GM21723 (cell line): Measurements from ENCODE around the gene COX19.

Experiments
- ATAC-seq: cut with Tn5 transposase; IDR thresholded peaks from one replicate; pipeline ENCODE4 v1.9.1; 2021; ENCODE audit warnings: mild to moderate bottlenecking, moderate library complexity; ENCODE audit not compliant: unreplicated experiment

The COX19 gene, protein sequence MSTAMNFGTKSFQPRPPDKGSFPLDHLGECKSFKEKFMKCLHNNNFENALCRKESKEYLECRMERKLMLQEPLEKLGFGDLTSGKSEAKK

DNA sequence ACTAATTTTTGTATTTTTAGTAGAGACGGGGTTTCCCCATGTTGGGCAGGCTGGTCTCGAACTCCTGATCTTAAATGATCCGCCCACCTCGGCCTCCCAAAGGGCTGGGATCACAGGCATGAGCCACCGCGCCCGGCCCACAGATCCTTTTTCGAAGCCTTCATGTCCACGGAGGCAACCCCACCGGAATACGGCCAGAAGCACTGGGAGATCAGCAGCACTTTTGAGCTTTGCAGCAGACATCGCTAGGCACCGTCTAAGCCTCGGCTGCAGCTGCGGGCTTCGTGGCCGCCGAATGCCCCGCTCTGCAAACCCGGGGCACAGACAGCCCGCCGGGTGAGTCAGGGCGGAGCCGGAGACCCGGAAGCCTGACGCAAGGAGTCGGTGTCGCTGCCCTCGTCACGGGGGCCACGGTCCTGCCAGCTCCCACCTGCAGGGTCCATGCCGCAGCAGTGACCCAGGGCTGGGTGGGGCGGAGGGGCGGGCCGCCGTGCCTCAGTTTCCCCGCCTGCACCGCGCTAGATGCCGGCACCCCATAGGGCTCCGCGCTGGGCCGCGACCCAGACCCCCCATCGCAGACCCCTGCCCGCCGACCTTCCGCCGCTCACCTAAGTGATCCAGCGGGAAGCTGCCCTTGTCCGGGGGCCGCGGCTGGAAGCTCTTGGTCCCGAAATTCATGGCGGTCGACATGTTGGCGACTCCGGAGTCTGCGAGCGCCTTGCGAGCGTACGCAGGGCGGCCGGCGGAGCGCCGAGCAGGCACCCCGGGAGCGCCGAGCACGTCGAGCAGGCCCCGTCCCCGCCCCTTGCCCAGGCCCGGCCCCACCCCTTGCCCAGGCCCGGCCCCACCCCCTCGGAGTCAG lies at the start of gene COX19:
COX19 (minus strand) TSS at position 730 of the 862 bp plus-strand sequence; CDS start at position 690, 40 bp downstream.
- ATAC-seq: peak; percentile 83

DNA sequence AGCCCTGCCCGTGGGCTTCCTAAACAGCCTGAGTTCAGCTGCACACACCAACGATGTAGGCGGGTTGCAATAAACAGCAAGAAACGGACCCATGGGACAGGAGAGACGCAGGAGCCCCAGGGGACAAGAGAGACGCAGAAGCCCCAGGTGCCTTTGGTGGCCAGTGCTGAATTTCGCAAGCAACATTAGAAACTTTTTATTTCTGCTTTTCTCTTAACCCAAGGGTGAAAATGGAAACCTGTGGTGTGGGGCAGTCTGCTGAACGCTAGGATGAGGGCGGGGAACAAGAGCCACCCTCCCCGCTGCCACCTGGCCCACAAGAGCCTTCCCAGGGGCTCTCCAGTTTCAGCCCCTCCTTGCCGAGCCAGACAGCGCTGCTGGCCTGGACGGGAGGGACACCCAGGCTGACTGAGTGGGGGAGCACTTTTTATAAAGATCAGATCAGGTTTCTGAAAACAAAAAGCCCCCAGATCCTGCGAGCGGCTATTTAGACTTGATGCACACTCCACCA lies 49.0 kb upstream of the COX19 start:
- ATAC-seq: peak; percentile 71

DNA sequence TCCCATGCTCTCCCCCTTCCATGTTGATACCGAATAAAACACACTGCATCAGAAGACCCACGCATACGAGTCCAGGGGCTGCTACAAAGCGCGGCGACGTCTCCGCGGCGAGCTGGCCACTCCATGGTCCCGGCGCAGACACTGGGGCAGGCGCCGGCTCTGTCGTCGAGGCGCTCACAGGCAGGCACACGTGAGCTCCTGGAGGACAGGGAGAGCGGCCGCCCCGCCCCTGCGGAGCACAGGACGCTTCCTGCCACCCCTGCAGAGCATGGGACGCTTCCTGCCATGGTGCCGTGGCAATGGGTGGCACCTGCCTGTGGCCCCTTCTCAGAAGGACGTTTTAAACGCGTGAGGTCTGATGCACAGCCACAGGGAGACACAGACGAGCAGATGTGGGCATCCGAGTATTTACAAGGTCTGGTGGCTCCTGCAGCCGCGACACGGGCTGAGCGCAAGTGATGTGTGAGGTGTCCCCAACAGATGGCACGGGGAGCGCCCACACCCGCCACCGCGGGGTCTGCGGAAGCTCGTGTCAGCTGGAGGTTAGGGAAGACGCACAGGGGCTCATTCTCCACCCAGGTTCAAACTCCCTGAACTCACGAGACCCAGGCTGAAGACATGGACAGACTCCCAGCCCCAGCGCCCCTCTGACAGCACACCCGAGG lies 47.6 kb upstream of the COX19 start:
- no peak for ATAC-seq

DNA sequence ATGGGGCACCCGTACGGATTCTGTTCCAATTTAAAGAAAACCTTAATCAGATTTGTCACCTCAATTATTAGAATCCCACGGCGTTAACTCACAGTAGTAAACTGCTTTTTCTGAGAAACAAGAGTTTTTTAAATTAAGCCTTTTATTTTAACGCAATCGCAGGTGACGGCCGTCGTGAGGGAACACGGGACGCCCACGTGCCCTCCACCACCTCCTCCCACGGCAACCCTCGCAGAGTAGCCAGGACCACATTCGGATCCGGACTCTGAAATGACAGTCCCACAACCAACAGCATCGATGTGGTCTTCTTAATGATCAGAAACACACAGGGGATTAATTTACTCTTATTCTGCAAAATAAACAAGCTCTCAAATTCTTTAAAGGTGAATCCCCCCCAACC lies 47.0 kb upstream of the COX19 start:
- ATAC-seq: no peak

DNA sequence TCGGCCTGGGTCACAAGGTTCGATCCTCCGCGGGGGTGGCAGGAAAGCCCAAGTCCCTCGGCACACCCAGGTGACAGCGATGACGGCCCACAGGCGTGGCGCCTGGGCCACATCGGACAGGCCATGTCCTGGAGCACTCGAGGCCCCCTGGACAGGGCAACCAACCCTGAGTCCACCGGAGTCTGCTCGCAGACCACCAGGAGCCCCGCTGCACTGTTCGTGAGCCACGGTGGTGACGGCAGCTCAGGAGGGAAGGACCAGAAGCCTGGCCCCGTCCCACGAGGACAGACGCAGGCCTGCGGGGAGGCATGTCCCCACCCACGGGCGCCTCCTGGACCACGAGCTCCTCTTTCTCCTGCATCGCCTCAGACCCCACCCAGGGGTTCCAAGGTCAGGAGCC lies 46.6 kb upstream of the COX19 start:
- no peak for ATAC-seq

DNA sequence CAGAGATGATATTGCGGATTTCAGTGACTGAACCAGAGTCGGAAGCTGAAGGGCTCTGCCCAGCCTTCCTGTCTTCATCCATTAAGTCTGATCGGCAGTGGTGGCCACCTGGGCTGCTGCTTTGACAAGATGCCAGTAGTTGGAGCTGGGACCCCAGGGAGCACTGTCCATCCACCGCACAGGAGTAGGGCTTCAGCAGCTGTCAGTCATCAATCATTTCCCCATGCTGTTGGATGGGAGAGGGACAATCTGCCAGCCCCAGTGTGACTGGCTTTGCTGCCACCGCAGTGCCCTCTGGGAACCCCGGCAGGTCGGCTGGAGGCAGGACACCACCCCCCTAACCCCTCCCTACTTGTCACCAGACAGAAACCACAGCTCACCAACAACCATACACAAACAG lies 46.0 kb upstream of the COX19 start:
- no peak for ATAC-seq

DNA sequence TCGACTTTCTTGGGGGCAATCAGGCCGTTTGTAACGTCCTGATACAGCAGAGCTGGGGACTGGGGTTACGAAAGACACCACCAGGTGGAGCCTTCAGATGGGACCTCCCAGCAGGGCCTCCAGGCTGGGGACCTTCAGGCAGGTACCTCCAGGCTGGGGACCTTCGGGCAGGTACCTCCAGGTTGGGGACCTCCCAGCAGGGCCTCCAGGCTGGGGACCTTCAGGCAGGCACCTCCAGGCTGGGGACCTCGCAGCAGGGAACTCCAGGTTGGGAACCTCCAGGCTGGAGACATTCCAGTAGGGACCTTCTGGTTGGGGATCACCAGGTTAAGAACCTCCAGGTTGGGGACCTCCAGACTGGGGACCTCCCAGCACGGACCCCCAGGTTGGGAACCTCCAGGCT lies 45.5 kb upstream of the COX19 start:
- no peak for ATAC-seq

DNA sequence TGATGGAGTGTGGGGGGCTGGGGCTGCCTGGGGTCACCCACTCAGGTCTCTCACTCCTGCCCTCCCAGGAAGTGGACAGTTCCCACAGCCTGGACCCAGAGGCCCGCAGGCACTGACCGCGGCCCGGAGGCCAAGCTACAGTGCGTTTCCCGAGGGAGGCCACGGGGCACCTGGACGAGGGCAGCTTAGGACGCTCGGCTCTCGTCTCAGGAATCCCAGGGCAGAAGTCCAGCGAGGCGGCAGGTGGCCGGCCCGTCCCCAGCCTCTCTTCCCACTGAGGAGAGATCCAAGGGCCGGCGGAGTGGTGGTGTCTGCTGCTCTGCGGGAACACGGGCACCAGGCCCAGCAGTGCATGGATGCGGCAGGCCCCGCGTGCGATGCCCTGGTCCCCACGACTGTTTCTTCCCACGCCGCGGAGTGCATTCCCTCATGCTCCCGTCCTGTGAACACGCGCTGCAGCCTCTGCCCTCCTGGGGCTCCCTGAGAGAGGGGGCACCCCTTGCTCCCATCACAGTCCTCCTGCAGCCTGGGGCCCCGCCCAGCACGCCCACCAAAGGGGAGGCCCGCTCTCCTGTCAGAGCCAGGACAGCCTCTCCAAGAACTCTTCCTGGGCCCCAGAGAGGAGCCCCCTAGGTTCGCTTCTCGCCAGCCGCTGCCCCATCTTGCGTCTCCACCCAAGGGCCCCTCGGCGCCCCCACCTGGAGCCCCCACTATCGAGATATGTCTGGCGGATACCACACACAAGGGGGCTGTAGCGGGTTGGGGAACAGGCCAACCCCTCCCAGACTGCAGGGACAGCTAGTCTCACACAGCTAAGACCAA lies 44.7 kb upstream of the COX19 start:
- ATAC-seq: no peak

DNA sequence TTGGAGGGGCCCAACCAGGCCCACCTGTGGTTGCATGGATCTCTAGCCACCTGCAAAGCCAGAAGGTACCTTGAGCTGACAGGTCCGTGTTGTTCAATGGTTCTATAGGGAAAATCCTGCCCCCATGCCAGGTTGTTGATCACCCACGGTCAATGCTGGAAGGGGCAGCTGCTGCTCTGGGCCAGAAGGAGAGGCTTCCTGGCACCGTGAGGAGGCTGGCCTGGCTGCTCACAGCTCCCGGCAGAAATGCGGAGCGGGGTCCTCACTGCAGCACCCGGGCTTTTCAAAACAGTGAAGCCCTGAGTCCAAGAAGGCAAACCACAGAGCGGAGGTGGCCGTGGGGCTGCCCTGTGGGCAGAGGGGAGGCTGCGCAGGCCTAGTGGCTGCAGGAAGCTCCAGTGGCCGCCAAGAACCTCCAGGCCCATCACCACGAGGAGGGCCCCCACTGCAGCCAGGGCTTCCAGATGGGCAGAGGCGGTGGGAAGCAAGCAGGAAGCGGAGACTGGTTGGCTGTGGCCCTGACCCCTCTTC lies 44.0 kb upstream of the COX19 start:
- no peak for ATAC-seq

DNA sequence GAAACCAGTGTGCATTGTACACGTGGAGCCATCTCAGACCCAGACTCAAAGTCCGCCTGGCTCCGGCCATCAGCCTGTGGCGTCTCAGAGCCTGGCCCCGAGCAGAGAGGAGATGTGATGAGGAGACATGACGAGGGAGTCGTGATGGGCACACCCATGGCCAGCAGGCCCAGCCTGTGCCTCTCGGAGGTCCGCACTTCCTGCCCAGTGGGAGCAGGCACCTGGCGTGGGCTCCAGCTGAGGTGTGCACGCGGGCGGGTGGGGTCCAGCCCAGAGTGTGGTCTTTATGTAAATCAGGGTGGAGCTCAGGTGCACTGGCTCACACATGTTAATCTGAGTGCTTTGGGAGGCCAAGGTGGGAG lies 43.0 kb upstream of the COX19 start:
- no peak for ATAC-seq

DNA sequence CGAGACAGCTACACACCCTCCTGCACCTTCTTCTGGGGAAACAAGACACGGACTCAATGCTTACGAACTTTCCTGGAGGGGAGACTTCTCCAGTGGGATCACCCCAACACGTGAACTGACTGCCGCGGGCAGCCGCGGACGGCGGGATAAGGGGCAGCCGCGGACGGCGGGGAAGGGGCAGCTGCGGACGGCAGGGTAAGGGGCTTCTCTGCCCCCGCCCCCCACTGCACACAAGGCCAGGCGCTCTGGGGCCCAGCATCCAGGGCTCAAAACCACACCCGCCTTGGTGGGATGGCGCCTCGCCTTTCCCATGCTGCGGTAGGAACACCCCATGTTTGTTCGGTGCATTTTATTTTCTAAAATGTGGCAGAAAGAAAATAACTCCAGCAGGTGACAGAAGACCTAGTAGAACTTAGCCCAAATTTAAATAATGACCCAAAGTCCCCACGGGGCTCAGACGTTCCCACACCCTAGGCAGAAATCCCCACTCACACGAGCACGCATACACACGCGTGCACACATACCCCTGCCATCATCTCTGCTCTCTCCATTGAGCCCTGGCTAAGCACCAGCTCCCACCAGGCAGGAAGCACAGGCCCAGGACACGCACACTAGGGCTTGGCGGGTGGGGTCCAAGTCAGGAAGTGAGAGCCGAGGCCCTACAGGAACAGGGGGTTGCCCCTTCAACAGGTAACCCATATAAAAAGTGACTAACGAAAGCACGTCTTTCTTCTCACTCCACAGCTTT lies 42.4 kb upstream of the COX19 start:
- no peak for ATAC-seq

DNA sequence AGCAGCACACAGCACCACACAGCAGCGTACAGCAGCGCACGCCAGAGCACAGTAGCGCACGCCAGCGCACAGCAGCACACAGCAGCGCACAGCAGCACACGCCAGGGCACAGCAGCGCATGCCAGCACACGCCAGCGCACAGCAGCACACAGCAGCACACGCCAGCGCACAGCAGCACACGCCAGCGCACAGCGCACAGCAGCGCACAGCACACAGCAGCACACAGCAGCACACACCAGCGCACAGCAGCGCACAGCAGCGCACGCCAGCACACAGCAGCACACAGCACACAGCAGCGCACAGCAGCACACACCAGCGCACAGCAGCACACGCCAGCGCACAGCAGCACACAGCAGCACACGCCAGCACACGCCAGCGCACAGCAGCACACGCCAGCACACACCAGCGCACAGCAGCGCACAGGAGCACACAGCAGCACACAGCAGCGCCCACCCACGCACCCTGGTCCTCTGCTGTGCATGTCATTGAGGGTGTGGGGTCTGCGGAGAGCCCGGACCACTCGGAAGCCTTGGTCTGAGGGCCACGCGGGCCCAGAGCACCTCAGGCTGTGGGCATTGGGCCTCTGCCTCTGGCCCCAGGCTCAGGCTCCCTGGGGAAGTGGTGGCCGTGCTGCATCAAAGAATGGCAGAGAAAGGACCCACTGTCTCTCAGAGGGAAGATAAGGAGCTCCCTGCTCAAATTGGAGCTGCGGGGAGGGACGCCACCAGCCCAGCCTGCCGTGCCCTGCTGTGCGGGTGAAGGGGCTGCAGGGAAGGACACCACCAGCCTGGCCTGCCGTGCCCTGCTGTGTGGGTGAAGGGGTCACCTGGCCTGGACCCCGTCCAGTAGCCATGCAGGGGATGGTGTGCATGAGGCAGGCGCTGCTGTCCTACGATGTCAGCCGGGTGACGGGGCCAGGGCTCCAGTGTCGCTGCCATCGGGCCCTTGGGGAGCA lies 41.5 kb upstream of the COX19 start:
- ATAC-seq: no peak

DNA sequence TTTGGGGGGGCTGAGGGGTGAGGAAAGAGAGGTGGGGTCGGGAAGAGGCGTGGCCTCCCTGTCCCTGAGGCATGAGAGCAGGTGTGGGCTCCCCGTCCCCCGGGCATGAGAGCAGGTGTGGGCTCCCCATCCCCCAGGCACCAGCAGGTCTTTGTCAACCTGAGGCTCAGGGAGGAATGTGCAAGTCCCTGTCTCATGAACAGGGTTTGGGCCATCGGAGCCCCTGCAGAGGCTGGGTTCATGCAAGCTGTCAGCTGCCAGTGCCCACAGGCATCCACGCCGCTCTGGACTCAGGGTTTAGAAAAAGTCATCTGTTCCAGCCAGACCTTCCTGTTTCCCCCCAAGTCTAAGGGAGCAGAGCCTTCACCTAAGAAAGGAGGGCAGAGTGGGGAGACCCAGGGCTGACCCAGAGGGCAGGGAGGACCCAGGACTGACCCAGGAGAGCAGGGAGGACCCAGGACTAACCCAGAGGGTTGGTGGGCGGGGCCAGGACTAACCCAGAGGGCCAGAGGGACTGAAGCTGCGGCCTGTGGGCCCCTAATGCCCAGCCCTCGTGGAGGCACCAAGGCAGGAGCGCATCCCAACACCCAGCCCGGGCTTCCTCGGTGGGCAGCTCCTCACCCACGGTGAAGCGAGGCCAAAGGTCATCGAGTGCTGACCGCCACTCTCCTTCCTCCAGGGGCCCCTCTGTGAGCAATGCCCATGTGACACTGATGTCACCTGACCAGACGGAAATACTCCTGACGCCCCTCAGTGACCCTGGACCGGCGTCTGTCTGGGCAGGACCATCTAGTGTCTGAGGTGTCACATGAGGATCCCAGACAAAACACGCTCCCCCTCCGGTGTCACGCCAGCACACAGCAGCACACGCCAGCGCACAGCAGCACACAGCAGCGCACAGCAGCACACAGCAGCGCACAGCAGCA lies 40.1 kb upstream of the COX19 start:
- no peak for ATAC-seq

DNA sequence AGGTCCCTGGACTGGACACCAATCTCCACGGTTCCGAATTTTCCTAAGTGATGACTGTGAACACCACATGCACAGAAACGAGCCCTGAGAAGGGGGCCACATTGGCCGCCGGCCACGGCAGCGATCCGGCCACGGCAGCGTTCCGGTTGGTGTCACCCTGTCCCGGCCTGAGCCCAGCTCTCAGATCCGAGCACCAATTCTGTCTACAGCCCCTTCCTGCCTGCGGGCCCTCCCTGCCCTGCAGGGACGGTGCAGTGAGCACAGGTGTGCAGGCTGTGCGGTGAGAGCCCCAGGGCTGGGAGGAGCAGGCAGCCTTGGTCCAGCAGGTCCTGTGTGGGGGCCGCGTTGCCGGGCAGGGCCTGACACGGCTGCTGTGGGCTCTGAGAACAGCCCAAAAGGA lies 39.3 kb upstream of the COX19 start:
- ATAC-seq: no peak

DNA sequence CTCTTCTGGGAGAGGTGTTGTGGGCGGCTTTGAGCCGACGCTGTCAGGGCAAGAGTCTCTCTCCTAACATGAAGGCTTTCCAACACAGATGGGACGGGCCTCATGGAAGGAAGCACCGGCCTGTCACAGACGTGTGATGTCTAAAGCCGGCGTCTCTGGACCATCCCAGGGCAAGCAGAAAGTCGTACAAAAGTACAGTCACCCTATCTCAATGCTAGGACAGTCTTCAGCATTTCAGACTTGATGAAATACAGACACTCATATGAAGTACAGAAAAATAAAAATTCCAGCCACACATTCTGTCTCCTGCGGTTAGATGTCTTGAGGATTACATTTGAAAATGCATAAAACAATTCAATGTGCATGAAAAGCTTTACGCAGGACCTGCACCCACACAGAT lies 38.2 kb upstream of the COX19 start:
- ATAC-seq: no peak

DNA sequence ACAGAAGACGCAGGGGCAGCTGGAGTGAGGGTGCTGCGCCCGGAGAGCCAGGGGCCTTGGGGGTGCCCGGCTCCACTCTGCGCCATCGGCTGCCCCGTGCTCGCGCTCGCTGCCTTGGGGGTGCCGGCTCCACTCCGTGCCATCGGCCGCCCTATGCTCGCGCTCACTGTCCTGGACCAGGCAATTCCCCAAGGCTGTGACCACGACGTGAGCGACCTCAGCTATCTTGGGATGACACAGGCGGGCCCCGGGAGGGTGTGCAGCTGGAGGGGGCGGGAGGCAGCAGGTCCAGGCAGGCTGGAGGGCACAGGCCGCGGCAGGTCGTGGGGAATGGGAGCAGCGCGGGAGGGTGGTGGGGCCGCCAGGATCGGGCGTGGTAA lies 37.4 kb upstream of the COX19 start:
- ATAC-seq: no peak

DNA sequence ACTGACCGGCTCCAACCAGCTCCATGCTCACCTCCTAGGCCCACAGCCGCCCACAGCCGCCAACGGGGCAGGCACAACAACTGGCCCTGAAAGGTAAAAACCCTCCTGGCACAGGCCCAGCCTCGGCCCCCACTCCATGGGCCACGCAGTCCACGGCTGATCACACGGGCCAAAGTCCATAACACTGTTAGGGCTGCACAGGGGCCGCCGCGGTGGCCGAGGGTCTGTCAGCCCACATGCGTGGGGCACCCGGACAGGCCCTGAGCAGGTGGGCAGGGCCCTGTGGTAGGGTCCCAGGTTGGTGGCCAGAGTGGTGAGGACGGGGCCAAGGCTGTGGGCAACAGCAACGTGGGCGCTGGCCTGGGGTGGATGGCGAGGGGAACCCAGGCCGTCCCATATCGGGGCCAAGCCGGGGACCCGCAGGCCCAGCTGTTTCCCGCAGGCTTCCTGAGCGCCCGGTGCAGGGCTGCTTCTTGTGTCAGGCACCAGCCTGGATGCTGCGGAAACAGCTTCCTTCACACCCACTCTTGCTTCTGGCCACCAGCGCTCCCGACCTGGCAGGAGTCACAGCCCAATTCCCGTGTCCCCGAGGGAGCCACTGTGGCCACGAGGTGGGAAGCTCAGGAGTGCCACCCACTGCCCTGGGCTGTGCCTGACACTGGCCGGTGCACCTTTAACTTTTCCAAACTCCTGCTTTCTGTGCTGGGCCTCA lies 36.8 kb upstream of the COX19 start:
- ATAC-seq: no peak
